Kidney (tissue), 14 donors: ENCODE results near the gene NANOS1. TPM values are rescaled to one million over a fixed set of nuclear protein-coding genes. Genes with fewer than 3 reads are reported as not detected.
A peak's percentile ranks its signal among the peaks of the same experiment; 100 is the strongest.

Source experiments
- DNase-seq, 5 donors: peaks; one replicate each; pipeline ENCODE4 v3.0.0-alpha.2; 2013 to 2020
- FAIRE-seq: peaks from 2 replicates; lab custom pipeline; 2012; peaks lifted over from hg19 to GRCh38; lab: Jason Lieb, UNC
- H3K27ac ChIP-seq, 2 donors: one replicate each; pipeline ENCODE4 v1.7.0; 2013; ENCODE audit warnings: low read depth in 2 of 2, low read length in 2 of 2, inconsistent platforms in 1 of 2
- H3K27me3 ChIP-seq: one replicate; pipeline ENCODE4 v1.7.1; 2013; ENCODE audit warnings: low read length, inconsistent platforms; ENCODE audit not compliant: control insufficient read depth, insufficient read depth
- H3K36me3 ChIP-seq, 3 donors: one replicate each; pipeline versions ENCODE4 v1.7.0 to v1.7.1; 2013; ENCODE audit warnings: low read length in 3 of 3, control low read depth in 1 of 3, inconsistent platforms in 1 of 3; ENCODE audit not compliant: insufficient read depth in 3 of 3, control insufficient read depth in 2 of 3
- H3K4me1 ChIP-seq, 3 donors: one replicate each; pipeline versions ENCODE4 v1.7.0 to v1.7.1; 2013; ENCODE audit warnings: low read length in 3 of 3, inconsistent platforms in 1 of 3, low read depth in 1 of 3; ENCODE audit not compliant: control insufficient read depth in 2 of 3, insufficient read depth in 2 of 3
- H3K4me3 ChIP-seq, 3 donors: one replicate each; pipeline versions ENCODE4 v1.7.0 to v1.8.1; 2013; ENCODE audit warnings: low read length in 3 of 3, control low read depth in 1 of 3, inconsistent platforms in 1 of 3
- H3K9ac ChIP-seq, 3 donors: one replicate each; pipeline versions ENCODE4 v1.7.0 to v1.7.1; 2013; ENCODE audit warnings: low read length in 3 of 3, control low read depth in 1 of 3, inconsistent platforms in 1 of 3
- H3K9me3 ChIP-seq, 3 donors: one replicate each; pipeline versions ENCODE4 v1.7.0 to v1.7.1; 2013; ENCODE audit warnings: low read length in 3 of 3, control low read depth in 1 of 3, inconsistent platforms in 1 of 3; ENCODE audit not compliant: control insufficient read depth in 2 of 3, insufficient read depth in 1 of 3
- CTCF ChIP-seq: IDR thresholded peaks from 3 replicates; pipeline ENCODE4 v1.5.1; 2012; ENCODE audit warnings: mild to moderate bottlenecking, moderate library complexity, borderline replicate concordance; ENCODE audit not compliant: insufficient read depth; ENCODE audit errors: extremely low read depth
- intact Hi-C: fragments of 100-400 bp; cut with DNase I; formaldehyde crosslinking; loops from one replicate; pipeline ENCODE4 v1.11.1; 2022
- polyA plus RNA-seq: library from polyadenylated mRNA; stranded (reverse); fragments of 350-450 nt; fragmentation: Illumina TruSeq; extraction: RNeasy Lipid Tissue Mini Kit (QIAGEN cat#74804); gene quantifications from one replicate; pipeline ENCODE4 v1.2.3, GENCODE V29; 2014; ENCODE audit warnings: low read depth, low replicate concordance; ENCODE audit not compliant: insufficient read depth
- total RNA-seq: library from RNA; stranded (reverse); fragmentation: NEBNext Ultra II Directional; extraction: Animal tissue kit (Norgen Biotek cat#: 25700); gene quantifications from one replicate; pipeline ENCODE4 v1.2.1, GENCODE V29; 2021
- donor health status: control.
- donor health status: control.
- donor health status: control.
- donor health status: control.
- donor health status: control.
- donor health status: DM: yes; HTN: yes; CAD: no.
- donor health status: Normal renal cell carcinoma (clear cell type).

NANOS1 gene
- total and polyA plus RNA-seq, 2 donors from 2014 or later, result 1.1 to 4.5 TPM

DNA sequence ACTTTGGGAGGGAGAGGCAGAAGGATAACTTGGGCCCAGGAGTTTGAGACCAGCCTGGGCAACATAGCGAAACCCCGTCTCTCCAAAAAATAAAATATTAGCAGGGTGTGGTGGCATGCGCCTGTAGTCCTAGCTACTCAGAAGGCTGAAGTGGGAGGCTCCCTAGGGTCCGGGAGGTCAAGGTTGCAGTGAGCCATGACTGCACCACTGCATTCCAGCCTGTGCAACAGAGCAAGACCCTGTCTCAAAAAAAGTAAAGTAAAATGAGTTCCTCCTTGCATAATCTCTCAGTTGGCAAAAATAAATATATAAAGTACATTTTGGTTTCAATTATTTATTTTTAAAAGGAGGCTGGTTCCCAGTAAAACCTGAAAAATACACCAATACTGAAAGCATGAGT lies 11.8 kb downstream of the NANOS1 start:
- intact Hi-C loops, result no loop called here
- no peak for FAIRE-seq
- H3K36me3 ChIP-seq, result peaks cover 7 to 51% (median 38%) of the 10 kb centered on the region in 3 donors
- peak in 4 of 5 donors; percentile 54 to 70 (median 65) for DNase-seq
- no peak overlapping the region for H3K4me3 ChIP-seq
- no peak overlapping the region for H3K9ac ChIP-seq
- TF ChIP-seq CTCF, result no peak
- H3K4me1 ChIP-seq, result no peaks in the 10 kb centered on the region
- no peaks in the 10 kb centered on the region for H3K9me3 ChIP-seq
- H3K27ac ChIP-seq, result no peak overlapping the region
- H3K27me3 ChIP-seq, result no peaks in the 10 kb centered on the region

GRCh38 chr10:119042169-119042568 lies 12.7 kb downstream of the NANOS1 start:
- Histone ChIP-seq H3K9me3 (no peaks in the 10 kb centered on the region), H3K4me1 (no peaks in the 10 kb centered on the region), H3K27ac (no peak overlapping the region), H3K27me3 (no peaks in the 10 kb centered on the region), H3K4me3 (no peak overlapping the region), H3K36me3 (peaks cover 6 to 45% (median 36%) of the 10 kb centered on the region in 3 donors), H3K9ac (no peak overlapping the region)
- intact Hi-C loops, result no loop called here
- no peak for DNase-seq
- FAIRE-seq, result no peak
- TF ChIP-seq CTCF, result no peak

DNA sequence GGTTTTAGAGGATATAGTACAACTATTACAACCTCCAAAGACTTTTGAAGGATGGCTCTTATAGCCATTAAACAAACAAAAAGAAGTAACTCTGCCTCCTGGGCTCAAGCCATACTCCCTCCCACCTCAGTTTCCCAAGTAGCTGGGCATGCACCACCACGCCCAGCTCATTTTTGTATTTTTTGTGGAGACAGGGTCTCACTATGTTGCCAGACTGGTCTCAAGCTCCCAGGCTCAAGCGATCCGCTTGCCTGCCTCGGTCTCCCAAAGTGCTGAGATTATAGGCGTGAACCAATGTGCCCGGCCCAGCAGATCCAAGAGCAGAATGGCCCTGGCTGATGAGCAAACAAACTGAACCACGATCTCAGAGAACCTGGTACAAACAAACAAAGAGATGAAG lies 16.0 kb downstream of the NANOS1 start:
- no peaks in the 10 kb centered on the region for H3K9me3 ChIP-seq
- H3K4me3 ChIP-seq, result no peak overlapping the region
- intact Hi-C loops, result no loop called here
- H3K9ac ChIP-seq, result no peak overlapping the region
- H3K27ac ChIP-seq, result no peak overlapping the region
- FAIRE-seq (no peak), DNase-seq (no peak)
- H3K27me3 ChIP-seq, result no peaks in the 10 kb centered on the region
- TF ChIP-seq CTCF, result no peak
- peaks cover 2 to 57% (median 43%) of the 10 kb centered on the region in 3 donors for H3K36me3 ChIP-seq
- no peaks in the 10 kb centered on the region for H3K4me1 ChIP-seq

- no peaks in the 10 kb centered on the region for H3K9me3 ChIP-seq
- H3K4me3 ChIP-seq, result no peak overlapping the region
- no peak for FAIRE-seq
- intact Hi-C loops, result no loop called here
- no peaks in the 10 kb centered on the region for H3K4me1 ChIP-seq
- no peak for DNase-seq
- H3K36me3 ChIP-seq, result peaks cover 16 to 47% (median 44%) of the 10 kb centered on the region in 3 donors
- no peaks in the 10 kb centered on the region for H3K27me3 ChIP-seq
- no peak for TF ChIP-seq CTCF
- no peak overlapping the region for H3K27ac ChIP-seq
- no peak overlapping the region for H3K9ac ChIP-seq
These were observed 19.8 kb downstream of the NANOS1 start for GRCh38 chr10:119049361-119049760.
